Mucosa of stomach (tissue), 1 donor: Measurements from ENCODE around the gene R3HDM4.
"Not testable (repeated sequence)": the region's sequence is repeated elsewhere in the genome, so short reads cannot be mapped to it uniquely, and the experiment has no call there.

Source experiments
- H3K27me3 ChIP-seq: one replicate; pipeline ENCODE4 v1.7.0; 2013; ENCODE audit warnings: mild to moderate bottlenecking, low read length; ENCODE audit not compliant: control insufficient read depth, insufficient read depth
- H3K36me3 ChIP-seq: one replicate; pipeline ENCODE4 v1.7.0; 2013; ENCODE audit warnings: low read length; ENCODE audit not compliant: control insufficient read depth, insufficient read depth
- H3K4me1 ChIP-seq: one replicate; pipeline ENCODE4 v1.7.0; 2013; ENCODE audit warnings: mild to moderate bottlenecking, low read length; ENCODE audit not compliant: control insufficient read depth, insufficient read depth
- H3K4me3 ChIP-seq: one replicate; pipeline ENCODE4 v1.7.0; 2013; ENCODE audit warnings: low read length
- H3K9ac ChIP-seq: one replicate; pipeline ENCODE4 v1.7.0; 2013; ENCODE audit warnings: mild to moderate bottlenecking, low read length, moderate library complexity
- H3K9me3 ChIP-seq: one replicate; pipeline ENCODE4 v1.7.0; 2013; ENCODE audit warnings: mild to moderate bottlenecking, low read length, moderate library complexity; ENCODE audit not compliant: control insufficient read depth
- donor health status: Pancreatic carcinoma.

The R3HDM4 gene

DNA sequence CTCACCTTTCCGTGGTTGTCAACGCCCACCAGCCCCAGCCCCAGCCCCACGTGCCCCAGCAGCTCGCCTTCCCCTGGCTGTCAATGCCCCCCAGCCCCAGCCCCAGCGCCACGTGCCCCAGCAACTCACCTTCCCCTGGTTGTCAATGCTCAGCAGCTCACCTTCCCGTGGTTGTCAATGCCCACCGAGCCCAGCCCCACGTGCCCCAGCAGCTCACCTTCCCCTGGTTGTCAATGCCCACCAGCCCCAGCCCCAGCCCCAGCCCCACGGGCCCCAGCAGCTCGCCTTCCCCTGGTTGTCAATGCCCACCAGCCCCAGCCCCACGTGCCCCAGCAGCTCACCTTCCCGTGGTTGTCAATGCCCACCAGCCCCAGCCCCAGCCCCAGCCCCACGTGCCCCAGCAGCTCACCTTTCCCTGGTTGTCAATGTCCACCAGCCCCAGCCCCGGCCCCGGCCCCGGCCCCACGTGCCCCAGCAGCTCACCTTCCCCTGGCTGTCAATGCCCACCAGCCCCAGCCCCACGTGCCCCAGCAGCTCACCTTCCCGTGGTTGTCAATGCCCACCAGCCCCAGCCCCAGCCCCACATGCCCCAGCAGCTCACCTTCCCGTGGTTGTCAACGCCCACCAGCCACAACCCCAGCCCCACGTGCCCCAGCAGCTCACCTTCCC is 34.9 kb downstream of the R3HDM4 start:
- peaks cover 17% of the 10 kb centered on the region for H3K36me3 ChIP-seq
- not testable (repeated sequence) for H3K27me3 ChIP-seq

DNA sequence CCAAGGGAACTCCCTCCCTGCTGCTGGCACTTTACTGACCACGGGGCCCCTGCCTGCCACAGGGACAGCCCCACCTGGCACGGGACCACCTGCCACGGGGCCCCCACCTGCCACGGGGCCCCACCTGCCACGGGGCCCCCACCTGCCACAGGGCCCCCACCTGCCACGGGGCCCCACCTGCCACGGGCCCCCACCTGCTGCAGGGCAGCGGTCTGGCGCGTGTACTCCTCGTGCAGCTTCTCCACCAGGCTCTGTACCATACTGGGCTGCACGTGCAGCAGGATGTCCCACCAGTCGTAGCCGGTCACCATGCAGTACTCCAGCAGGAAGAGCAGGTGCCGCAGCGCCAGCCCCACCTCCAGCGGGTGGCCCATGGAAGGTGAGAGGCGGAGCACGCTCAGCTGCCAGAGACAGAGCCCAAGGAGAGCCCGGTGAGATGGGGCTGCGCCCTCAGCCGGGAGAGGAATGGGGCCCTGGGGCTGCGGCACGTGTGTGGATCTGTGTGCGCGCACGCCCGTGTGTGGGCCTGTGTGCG is 36.2 kb downstream of the R3HDM4 start:
- peaks cover 8% of the 10 kb centered on the region for H3K4me1 ChIP-seq
- peaks cover 9% of the 10 kb centered on the region for H3K36me3 ChIP-seq
- H3K4me3 ChIP-seq: no peak overlapping the region
- H3K9me3 ChIP-seq: no peaks in the 10 kb centered on the region
- H3K27me3 ChIP-seq: no peaks in the 10 kb centered on the region
- no peak overlapping the region for H3K9ac ChIP-seq

More for the DNA sequence above, 34.9 kb downstream of the R3HDM4 start:
- not testable (repeated sequence) for H3K4me3 ChIP-seq, H3K4me1 ChIP-seq, H3K9me3 ChIP-seq, H3K9ac ChIP-seq

- Histone ChIP-seq H3K36me3 (peaks cover 3% of the 10 kb centered on the region), H3K9me3 (no peaks in the 10 kb centered on the region), H3K27me3 (no peaks in the 10 kb centered on the region), H3K4me1 (peaks cover 9% of the 10 kb centered on the region), H3K4me3 (no peak overlapping the region), H3K9ac (no peak overlapping the region)
These were observed 36.9 kb downstream of the R3HDM4 start for GRCh38 chr19:876089-876488.

DNA sequence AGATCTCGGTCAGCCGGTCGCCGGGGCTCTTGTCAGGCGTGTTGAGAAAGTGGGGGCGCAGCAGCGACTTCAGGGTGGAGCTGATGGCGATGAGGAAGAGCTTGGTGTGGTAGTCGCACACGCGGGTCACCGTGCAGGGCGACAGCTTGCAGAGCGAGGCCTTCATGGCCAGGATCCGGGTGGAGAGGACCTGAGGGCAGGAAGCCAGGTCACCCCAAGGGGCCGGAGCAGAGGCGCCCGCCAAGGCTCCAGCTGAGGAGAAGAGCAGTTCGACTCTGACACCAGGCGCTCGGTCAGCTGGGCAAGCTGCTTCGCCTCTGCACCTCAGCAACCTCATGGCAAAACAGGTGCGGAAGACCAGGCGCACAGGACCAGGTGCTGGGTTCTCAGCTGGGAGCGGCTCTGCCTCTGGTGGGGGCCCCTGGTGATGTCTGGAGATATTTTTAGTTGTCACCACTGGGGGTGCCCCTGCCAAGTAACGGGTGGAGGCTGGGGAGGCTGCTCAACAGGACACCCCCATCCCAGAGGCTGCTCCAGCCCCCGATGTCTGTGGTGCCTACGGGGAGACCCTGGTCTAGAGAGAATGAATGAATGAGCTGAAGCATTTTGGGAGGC is 37.6 kb downstream of the R3HDM4 start:
- Histone ChIP-seq H3K4me1 (peaks cover 9% of the 10 kb centered on the region), H3K9ac (no peak overlapping the region), H3K9me3 (no peaks in the 10 kb centered on the region), H3K4me3 (no peak overlapping the region), H3K27me3 (no peaks in the 10 kb centered on the region), H3K36me3 (no peaks in the 10 kb centered on the region)

GRCh38 chr19:873561-874041 is 39.4 kb downstream of the R3HDM4 start:
- no peaks in the 10 kb centered on the region for H3K9me3 ChIP-seq
- no peak overlapping the region for H3K4me3 ChIP-seq
- H3K4me1 ChIP-seq: peaks cover 18% of the 10 kb centered on the region
- no peaks in the 10 kb centered on the region for H3K27me3 ChIP-seq
- H3K9ac ChIP-seq: no peak overlapping the region
- no peaks in the 10 kb centered on the region for H3K36me3 ChIP-seq

GRCh38 chr19:873084-873483 is 39.9 kb downstream of the R3HDM4 start:
- no peaks in the 10 kb centered on the region for H3K27me3 ChIP-seq
- H3K36me3 ChIP-seq: no peaks in the 10 kb centered on the region
- H3K9ac ChIP-seq: no peak overlapping the region
- H3K4me1 ChIP-seq: peaks cover 18% of the 10 kb centered on the region
- H3K9me3 ChIP-seq: no peaks in the 10 kb centered on the region
- no peak overlapping the region for H3K4me3 ChIP-seq

- Histone ChIP-seq H3K27me3 (no peaks in the 10 kb centered on the region), H3K36me3 (no peaks in the 10 kb centered on the region), H3K9me3 (no peaks in the 10 kb centered on the region), H3K9ac (no peak overlapping the region), H3K4me1 (peaks cover 18% of the 10 kb centered on the region), H3K4me3 (no peak overlapping the region)
These were observed 40.6 kb downstream of the R3HDM4 start for GRCh38 chr19:872266-872951.

DNA sequence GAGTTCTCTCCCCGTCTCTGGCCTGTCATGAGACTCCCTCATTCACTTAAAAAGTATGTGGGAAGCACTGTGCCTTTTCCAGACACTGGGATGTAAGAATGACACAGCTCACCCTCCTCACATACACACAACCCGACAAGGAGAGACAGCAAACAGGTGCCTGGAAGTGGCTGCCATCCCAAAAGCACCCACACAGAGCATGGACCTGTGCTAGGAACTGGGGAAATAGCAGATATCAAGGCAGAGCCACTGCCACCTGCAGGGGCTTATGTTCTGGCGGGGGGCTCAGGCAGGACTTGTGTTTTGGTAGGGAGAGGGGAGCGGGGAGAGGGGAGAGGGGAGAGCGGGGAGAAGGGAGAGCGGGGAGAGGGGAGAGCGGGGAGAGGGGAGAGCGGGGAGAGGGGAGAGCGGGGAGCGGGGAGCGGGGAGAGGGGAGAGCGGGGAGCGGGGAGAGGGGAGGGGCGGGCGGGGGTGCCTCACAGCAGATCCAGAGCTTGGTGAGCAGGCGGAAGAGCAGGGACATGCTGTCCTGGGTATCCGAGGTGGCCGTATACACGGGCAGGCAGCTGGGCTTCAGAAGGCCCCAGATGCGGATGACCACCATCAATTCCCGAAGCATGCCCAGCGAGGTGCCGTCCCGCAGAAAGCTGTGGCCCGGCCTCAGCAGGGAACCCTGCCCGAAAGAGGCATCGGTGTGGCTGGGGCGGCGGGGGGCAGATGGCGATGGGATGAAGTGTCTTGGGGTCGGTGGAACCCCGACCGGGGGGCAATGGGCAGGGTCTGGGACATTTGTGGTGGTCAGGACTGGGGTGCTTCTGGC is 41.4 kb downstream of the R3HDM4 start:
- Histone ChIP-seq H3K27me3 (no peaks in the 10 kb centered on the region), H3K9ac (no peak overlapping the region), H3K36me3 (no peaks in the 10 kb centered on the region), H3K4me1 (peaks cover 18% of the 10 kb centered on the region), H3K9me3 (no peaks in the 10 kb centered on the region), H3K4me3 (no peak overlapping the region)

- H3K9me3 ChIP-seq: no peaks in the 10 kb centered on the region
- no peaks in the 10 kb centered on the region for H3K36me3 ChIP-seq
- no peak overlapping the region for H3K4me3 ChIP-seq
- H3K27me3 ChIP-seq: no peaks in the 10 kb centered on the region
- peaks cover 18% of the 10 kb centered on the region for H3K4me1 ChIP-seq
- H3K9ac ChIP-seq: no peak overlapping the region
These were observed 42.0 kb downstream of the R3HDM4 start for GRCh38 chr19:870963-871401.

GRCh38 chr19:870314-870713 is 42.7 kb downstream of the R3HDM4 start:
- no peaks in the 10 kb centered on the region for H3K9me3 ChIP-seq
- no peak overlapping the region for H3K9ac ChIP-seq
- no peaks in the 10 kb centered on the region for H3K36me3 ChIP-seq
- no peaks in the 10 kb centered on the region for H3K27me3 ChIP-seq
- H3K4me3 ChIP-seq: no peak overlapping the region
- peaks cover 18% of the 10 kb centered on the region for H3K4me1 ChIP-seq

GRCh38 chr19:869245-870177 is 43.5 kb downstream of the R3HDM4 start:
- no peak overlapping the region for H3K9ac ChIP-seq
- H3K36me3 ChIP-seq: no peaks in the 10 kb centered on the region
- H3K9me3 ChIP-seq: no peaks in the 10 kb centered on the region
- H3K4me1 ChIP-seq: peaks cover 18% of the 10 kb centered on the region
- H3K4me3 ChIP-seq: no peak overlapping the region
- H3K27me3 ChIP-seq: no peaks in the 10 kb centered on the region
